GM18861 (cell line): ENCODE results near the gene STX16.
"Not testable (repeated sequence)": the region's sequence is repeated elsewhere in the genome, so short reads cannot be mapped to it uniquely, and the experiment has no call there.

Experiments
- ATAC-seq: cut with Tn5 transposase; IDR thresholded peaks from one replicate; pipeline ENCODE4 v1.9.1; 2021; ENCODE audit not compliant: unreplicated experiment

STX16 gene

DNA sequence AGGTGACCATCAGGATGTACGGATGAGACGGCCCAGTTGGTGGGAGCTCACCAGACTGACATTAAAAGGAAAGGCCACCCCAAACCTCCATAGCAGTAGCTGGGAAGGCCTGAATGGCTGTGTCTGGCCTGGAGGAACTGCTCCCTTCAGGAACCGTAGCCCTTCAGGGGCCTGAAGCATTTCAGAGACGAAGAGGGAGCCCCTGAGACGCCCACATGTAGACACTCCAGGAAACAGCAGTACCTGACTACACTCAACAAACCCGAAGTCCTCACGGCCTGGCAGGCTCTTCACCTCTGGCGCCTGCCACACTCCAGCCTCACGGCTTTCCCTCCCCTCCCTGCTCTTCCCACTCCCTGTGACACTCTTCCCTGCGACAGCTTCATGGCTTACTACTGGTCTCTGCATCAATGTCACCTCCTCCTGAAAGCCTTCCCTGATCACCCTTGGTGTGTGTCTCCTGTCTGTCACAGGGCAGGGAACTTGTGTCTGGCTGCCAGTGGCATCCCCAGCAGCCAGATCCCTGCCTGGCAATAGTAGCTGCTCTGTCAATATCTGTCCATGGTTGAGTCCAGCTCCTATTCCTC is 14.6 kb upstream of the STX16 start:
- no peak for ATAC-seq

DNA sequence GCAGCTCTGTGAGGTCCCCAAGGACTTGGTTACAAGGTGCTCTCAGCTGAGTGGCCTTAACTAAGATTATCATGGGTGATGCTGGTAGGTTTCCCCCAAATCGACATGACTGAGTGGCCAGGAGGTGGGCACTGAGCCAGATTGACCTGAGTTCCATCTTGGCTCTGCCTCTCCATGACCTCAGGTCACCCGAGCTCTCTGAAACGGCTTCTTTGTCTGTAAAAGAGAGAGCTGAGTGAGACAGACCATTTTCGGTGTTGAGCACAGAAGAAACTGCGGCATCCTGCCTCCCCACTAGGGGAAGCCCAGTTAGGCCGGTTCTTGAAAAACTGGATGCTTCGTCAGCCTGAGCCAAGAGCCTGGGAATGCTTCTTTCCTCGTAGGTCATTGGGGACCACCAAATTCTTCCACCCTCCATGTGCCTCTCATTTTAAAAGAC is 14.1 kb upstream of the STX16 start:
- ATAC-seq, result no peak

DNA sequence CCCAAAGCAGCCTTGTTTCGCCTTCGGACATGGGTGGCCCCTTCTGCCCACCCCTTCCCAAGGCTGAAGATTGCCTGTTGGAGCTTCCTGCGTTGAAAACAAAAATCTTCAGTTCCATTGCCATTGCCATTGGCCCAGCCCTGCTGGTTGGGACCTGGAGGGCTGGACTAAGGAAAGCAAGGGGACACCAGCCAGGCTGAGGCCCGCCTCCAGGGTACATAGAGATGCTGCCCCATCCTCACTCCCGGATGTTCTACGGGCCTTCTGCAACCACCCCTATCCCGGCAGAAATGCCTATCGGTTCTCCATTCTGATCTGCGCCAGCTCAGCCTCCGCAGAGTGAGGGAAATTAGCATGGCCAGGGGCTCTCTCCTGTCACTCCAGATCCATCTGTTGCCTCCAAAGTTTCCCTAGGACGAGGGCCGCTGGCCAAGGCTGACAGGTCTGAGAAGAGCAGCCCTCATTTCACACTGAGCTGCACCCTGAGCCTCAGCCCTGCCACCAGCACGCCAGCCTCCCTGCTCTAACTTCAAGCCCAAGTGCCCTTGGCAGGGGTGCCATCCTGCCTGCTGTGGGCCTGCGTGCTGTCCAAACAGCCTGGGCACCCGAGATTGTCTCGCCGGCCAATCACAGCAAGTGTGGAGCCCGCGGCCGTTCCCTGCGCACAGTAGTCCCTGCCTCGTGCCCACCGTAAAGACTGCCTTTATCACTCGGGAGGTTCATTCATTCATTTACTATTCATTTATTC is 13.4 kb upstream of the STX16 start:
- no peak for ATAC-seq

DNA sequence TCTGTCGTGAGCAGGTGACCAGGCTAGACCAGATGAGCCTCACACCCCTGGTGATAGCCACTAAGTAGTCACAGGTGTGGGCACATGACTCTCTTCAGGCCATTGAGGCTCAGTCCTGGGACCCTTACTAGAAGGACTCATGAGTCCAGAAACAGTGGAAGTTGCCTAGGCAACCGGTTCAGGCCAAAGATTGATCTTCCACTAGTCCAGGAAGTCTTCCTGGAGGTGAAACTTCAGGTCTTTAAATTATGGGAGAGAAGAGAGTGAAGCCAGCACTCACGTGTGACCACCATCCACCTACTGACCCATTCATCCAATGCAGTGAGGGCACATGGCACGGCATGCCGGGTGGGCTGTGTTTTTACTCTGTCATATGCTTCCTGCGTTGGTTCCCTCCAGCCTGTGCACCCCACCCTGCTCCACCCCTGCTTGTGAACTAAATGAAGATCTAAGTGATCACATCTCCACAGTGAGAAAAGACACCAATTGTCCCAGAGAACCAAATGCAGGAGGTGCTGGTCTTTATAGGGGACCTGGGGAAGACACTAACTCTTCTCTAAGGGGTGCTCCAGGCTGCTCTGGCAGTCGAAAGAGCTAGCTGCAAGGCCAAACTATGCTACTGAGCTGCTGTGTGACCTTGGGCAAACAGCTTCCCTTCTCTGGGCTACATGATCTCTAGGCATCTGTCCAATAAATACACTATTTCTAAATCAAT is 12.5 kb upstream of the STX16 start:
- no peak for ATAC-seq

DNA sequence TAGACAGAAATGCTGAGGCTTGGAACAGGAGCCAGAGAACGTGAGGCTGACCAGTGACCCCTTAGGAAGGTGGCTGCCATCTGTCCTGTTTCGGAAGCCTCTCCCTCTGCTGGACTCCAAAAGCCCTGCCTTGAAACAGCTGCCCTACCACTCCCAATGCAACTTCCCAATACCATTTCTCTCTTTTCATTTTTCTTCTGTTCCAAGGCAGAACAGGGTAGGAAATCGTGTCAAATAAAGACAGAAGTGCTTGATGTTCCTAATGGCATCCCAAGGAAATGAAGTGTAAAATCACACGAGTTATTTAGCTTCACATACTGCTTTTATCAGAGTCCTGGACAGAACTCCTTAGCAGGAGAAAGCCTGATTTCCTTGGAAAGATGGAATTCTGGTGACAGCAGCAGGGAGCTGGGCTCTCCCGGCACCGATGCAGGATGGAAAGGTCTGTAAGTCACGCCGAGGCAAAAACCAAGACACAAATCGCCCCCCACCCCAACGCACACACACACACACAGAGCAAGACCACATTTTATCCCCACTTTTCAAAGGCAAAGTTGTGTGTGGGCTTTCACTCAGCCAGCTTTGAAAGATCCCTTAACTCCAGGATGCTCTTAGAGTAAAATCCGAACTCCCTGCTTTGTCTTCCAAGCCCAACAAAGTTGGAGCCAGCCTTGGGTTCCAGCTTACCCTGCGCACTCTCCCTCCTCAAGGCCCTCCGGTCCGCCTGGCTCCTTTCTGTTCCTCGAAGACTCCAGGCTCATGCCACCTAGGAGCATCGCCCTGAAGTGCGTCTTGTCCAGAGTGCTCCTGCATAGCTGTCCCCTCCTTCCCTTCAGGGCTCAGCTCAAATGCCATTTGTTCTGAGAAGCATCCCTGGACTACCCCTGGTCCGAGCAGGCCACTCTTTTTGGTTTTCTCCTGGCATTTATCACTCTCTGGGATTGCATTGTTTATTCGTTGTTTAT is 11.6 kb upstream of the STX16 start:
- no peak for ATAC-seq

DNA sequence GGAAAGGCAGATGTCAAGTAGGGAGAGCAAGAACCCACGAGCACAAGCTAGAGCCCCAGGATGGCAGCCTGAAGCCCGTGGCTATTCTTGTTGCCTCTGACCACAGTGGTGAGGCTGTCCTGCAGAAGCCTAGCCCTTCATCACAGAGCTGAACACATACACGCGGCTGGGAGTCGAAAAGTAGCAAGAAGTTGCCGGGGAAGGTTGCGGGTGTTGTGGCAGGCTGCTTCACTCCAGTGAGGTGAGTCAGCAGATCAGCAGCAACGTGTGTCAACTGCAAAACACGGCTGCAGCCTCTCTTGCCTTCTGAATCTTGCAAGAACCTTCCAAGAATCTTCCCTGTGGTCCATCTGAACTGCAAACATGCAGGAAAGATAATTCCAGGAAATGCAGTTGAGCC is 10.6 kb upstream of the STX16 start:
- no peak for ATAC-seq

DNA sequence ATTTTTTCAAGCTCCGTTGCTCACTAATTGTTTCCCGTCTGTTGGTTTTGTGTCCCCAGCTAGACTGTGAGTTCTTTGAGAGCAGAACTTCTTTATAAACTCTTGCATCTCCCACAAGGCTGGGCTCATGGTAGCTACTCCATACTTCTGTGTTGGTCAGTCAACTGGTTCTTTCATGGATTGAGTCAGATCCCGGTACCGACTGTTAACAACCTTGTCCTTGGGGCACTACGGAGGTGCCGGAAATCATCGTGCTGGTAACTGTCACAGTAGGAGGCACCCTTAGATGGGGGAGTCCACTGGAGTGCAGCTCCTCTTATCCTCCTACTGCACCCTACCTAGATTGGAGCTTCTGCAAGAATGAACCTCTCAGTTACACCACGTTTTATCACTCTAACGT is 8.6 kb upstream of the STX16 start:
- ATAC-seq, result no peak

DNA sequence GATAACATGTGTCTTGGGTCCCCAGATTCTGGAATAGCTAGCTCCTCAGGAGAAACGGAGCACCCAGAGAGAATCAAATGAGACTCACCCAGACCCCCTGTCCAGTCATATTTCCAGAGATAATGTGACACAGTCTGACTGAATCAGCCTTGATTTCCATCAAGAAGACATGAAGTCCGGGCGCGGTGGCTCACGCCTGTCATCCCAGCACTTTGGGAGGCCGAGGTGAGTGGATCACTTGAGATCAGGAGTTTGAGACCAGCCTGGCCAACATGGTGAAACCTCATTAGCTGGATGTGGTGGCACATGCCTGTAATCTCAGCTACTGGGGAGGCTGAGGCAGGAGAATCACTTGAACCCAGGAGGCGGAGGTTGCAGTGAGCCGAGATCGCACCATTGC is 8.2 kb upstream of the STX16 start:
- not testable (repeated sequence) for ATAC-seq

DNA sequence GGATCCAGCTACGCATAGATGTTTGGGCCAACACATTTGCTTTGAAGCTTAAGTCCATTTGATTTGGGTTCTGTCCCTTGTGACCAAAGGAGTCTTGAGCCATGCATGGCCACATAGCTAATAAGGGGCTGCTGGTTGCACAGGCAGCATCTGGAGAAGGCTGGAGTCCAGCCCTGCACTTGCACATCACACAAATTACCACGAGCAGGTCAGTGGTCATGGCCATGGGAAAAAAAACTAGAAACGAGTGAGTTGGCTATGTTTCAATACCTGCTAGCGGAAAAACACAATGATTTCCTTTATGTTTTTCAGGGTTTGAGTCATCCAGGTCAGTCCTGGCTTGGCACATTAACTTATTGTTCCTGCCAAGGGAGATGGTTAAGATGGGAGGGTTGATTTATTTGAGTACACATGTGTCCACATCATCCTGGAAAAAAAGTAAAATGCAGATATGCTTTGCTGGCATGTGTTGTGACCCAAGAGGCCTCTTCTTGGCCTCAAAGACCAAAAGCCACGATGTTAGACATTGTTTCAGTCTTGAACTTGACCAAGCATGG is 5.6 kb upstream of the STX16 start:
- ATAC-seq, result no peak

DNA sequence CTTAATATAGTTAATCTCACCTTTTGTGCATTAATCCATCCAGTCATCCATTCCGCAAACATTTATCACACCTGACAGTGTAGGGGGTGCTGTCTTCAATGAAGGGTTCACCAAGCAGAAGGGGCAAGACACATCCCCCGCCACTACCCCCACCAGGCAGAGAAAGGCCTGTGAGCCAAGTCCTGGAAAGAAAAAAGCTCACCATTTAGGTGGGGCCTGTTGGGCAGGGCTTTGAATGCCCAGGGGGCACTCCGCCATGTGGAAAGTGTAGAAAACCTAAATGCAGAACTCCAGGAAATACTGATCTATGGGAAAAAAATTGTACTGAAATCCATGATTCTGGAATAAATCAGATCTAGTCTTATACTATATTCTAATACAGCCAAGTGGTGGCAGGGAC is 4.8 kb upstream of the STX16 start:
- ATAC-seq, result no peak

DNA sequence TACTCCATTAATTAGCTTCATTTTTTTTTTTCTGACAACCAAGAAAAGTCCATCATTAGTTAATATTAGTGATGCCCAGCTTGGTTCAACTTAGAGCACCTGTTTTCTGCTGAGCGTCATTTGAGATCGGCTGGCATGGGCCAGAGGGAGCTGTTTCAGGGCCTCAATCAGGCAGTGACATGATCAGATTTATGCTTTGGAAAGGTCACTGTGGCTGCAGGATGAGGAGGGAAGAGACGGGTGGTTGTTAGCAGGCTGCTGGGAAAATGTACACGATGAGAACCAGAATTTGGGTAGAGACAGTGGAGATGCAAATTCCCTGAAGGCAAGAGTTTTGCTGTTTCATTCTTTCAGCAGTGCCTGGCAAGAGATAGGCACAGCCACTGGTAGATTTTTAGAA is 4.4 kb upstream of the STX16 start:
- no peak for ATAC-seq

DNA sequence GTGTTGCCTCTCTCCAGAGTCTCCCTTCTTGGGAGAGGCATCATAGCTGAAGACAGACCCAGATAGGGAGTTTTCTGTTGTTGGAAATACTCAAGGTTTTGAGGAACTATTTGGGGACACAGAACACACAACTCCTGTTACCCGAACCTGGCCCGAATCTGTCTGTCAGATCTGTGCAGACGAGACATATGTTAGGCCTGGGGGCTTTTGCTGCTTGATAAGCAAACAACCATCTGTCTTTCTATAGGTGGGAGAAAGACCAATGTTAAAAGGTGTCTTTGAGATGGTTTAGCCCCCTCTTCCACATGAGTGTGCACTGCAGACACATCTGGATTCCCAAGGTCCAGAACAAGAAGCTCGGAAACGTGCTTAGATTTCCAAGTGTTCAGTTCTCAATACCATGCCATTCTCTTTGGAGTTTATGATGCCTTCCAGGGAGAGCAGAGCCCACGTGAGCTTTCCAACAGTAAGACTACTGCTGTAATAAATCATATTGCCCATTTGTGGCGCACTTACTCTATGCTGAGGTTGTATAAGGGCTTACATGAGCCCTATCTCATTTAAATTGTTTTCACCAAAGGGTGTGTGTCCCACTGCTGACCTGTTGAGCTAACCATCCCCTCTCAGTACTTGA is 3.8 kb upstream of the STX16 start:
- ATAC-seq, result no peak

DNA sequence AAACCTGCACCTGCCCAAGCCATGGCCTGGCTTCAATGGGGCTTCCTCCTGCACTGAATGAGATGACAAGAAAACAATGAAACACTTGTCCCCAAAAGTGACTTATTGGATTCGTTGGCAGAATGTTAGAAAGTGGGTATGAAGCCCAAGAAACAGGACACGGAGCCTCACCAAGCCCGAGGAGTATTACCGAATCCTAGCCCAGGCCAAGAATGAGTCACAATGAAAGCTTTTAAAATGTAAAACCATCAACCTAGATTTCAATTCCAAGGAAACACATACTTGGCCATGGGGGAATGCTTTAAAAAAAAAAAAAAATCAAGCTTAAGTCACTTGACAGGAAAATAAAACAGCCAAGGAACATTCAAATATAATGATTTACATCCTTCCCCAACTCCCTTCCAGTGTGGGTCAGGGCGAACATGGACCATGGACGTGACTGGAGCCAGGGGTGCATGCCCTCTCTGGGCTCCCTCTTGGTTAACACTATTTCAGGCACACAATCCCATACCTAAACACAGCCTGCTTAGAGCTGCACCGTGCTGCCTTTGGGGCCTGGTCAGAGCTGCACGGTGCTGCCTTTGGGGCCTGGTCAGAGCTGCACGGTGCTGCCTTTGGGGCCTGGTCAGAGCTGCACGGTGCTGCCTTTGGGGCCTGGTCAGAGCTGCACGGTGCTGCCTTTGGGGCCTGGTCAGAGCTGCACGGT is 3.1 kb upstream of the STX16 start:
- no peak for ATAC-seq

DNA sequence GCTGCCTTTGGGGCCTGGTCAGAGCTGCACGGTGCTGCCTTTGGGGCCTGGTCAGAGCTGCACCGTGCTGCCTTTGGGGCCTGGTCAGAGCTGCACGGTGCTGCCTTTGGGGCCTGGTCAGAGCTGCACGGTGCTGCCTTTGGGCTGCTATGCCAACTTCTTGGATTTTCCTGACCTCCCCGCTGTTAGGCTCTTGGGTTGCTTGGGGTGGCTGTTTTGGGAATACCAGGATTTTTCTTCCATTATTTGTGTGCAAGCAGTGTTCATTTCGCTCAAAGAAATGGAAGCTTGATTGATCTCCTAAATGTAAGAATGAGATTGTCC is 2.6 kb upstream of the STX16 start:
- not testable (repeated sequence) for ATAC-seq

DNA sequence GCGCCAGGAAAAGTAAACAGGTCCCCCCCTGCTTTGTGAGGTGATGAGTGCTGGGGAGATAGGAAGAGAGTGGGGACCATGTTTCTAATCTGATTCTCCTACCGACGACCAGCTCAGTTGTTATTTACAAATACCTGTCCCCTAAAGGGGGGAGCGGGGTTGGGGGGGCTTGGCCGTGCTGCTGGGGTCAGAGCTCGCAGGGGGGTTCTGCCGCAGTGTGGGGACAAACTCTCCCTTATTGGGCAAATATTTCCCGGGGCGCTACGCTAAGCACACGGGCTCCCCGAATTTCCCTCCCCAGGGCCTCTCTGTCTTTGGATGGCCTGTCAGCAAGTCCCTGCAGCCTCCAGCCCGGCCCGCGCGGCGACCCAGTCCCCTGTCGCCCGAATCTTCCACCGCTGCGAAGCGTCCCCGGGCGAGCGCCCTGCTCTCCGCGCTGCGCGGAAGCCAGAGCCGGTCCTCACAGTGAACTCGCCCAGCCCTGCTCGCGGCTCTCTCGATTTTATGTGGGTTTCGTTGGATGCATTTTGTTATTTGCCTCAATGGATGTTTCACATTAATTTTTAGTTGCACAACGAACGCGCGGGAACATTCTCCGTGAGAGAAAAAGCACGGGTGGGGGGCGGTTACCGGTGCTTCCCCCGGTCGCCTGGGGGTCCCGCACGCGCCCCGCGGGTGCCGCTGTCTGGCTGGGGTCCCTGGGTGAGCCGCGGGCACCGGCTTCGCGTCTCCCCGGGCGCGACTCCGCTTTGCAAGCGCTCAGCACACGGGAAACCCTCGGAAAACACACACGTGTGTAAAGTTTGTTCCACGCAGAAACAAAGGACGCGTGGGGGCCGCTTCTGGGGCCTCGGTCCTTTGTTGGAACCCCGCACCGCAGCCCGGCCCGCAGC is 1.5 kb upstream of the STX16 start:
- no peak for ATAC-seq

DNA sequence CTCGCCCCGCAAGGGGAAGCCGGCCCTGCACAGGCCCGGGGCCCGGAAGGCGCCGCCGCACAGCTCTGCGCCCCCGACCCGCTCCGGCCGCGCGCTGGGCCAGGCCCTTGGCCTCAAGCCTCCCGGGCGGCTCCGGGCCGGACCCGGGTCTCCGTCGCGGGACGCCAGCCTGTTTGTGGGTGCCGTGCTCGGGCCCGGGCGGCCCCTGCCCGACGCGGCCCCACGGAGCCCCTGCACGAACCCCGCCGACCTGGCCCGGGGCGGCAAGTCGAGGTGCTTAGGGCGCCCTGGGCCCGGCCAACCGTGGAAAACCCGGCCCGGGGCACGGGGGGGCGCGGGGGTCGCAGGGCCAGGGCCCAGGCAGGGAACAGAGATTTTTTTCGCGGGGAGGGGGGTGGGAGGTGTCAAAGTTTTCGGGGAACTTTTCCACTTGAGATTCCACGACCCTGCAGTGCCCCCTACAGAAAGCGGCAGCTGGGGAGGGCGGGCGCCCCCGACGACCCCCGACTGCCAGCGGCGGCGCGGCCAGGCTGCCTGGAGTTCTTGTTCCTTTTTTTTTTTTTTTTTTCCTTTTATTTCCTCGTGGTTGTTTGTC is 805 bp upstream of the STX16 start:
- no peak for ATAC-seq

DNA sequence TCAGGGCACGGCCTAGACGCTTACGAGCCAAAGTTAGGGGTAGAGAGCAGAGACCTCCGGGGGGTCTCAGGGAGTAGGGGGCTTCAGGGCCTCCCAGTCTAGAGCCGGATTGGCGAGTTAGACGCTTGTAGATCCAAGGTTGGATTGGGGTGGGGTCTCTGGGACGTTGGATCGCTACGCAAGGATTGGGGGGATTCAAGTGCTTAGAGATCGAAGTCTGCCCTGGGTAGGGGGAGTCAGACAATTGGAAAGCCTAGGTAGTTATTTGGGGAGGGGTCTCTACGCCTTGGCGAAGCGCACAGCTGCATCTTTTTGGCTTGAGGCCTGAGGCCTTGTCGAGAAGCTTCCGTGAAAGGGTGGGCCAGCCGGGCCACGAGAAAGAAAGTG is 469 bp downstream of the STX16 start:
- ATAC-seq, result no peak

DNA sequence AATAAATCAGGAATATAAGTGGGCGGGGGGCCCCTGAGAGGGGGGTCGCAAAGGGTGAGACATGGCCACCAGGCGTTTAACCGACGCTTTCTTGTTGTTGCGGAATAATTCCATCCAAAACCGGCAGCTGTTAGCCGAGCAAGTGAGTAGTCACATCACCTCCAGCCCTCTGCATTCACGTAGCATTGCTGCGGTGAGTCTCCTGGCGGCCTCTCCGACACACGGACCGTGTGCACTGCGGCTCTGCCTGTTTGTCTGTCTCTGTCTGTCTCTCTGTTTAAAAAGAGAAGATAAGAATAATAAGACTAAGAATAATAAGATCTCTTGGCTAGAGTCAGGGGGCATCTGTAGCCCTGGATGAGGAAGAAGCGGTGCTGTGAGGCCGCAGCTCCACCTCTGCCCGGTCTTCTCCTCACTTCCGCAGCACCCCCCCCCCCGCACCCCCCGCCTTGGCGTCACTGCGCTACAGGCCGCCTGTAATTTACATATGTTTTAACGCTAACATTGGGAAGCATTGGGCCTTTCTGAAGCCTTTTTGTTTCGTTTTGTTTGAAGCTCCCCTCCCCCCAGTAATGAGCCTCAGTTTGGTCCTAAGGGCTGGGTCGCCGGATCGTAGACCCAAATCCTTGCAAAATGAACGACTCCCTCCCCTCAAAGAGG is 993 bp downstream of the STX16 start:
- peak; percentile 40 for ATAC-seq
